Measurements from ENCODE around the gene RABGAP1.
A peak's percentile ranks its signal among the peaks of the same experiment; 100 is the strongest.
"Not testable (repeated sequence)": the region's sequence is repeated elsewhere in the genome, so short reads cannot be mapped to it uniquely, and the experiment has no call there.

Gene RABGAP1

GRCh38 chr9:122940749-122941581, at the start of gene RABGAP1:
Gene RABGAP1, plus strand, starts transcription at chr9:122941020. Its CDS starts 16,040 bp downstream, at chr9:122957060.
- H3K27me3 ChIP-seq (ENCODE audit: insufficient read depth, low read depth, severe bottlenecking) = no peaks in the 10 kb centered on the region
- peaks cover 26% of the 10 kb centered on the region for H3K36me3 ChIP-seq
- DNase-seq = peak; percentile 100
- H3K4me3 ChIP-seq (ENCODE audit: low read depth, low read length) = peak within 1 kb of the TSS; percentile 90
- H3K27ac ChIP-seq = peak within 1 kb of the TSS; percentile 92
- H3K9me3 ChIP-seq (ENCODE audit: severe bottlenecking) = no peaks in the 10 kb centered on the region
- TF ChIP-seq CTCF (IDR thresholded peaks at IDR 0.05; ENCODE audit: low read depth, low read length) = no peak

- no peak for DNase-seq
- Histone ChIP-seq H3K4me3 (ENCODE audit: low read depth, low read length) (no peak overlapping the region), H3K9me3 (ENCODE audit: severe bottlenecking) (no peaks in the 10 kb centered on the region), H3K27ac (no peak overlapping the region), H3K36me3 (peaks cover 43% of the 10 kb centered on the region), H3K27me3 (ENCODE audit: insufficient read depth, low read depth, severe bottlenecking) (no peaks in the 10 kb centered on the region)
- no peak for TF ChIP-seq CTCF (IDR thresholded peaks at IDR 0.05; ENCODE audit: low read depth, low read length)
Measured at GRCh38 chr9:122897969-122898368, 42.9 kb upstream of the RABGAP1 start.

GRCh38 chr9:122900791-122901190, 40.0 kb upstream of the RABGAP1 start:
- Histone ChIP-seq H3K9me3 (ENCODE audit: severe bottlenecking) (no peaks in the 10 kb centered on the region), H3K36me3 (peaks cover 20% of the 10 kb centered on the region), H3K4me3 (ENCODE audit: low read depth, low read length) (no peak overlapping the region), H3K27ac (no peak overlapping the region), H3K27me3 (ENCODE audit: insufficient read depth, low read depth, severe bottlenecking) (no peaks in the 10 kb centered on the region)
- no peak for TF ChIP-seq CTCF (IDR thresholded peaks at IDR 0.05; ENCODE audit: low read depth, low read length)
- DNase-seq = no peak

- peak overlapping the region; percentile 93 for H3K27ac ChIP-seq
- DNase-seq = peak; percentile 59
- no peaks in the 10 kb centered on the region for H3K27me3 ChIP-seq (ENCODE audit: insufficient read depth, low read depth, severe bottlenecking)
- H3K36me3 ChIP-seq = peaks cover 9% of the 10 kb centered on the region
- peak overlapping the region; percentile 96 for H3K4me3 ChIP-seq (ENCODE audit: low read depth, low read length)
- TF ChIP-seq CTCF (IDR thresholded peaks at IDR 0.05; ENCODE audit: low read depth, low read length) = no peak
- no peaks in the 10 kb centered on the region for H3K9me3 ChIP-seq (ENCODE audit: severe bottlenecking)
Measured at GRCh38 chr9:122904466-122904822, 36.4 kb upstream of the RABGAP1 start.

GRCh38 chr9:122904823-122905710, 35.8 kb upstream of the RABGAP1 start, which contains the start of gene RC3H2:
Gene RC3H2, minus strand, starts transcription at chr9:122905359. Its CDS starts 7,850 bp downstream, at chr9:122897509.
- Histone ChIP-seq H3K27ac (peak within 1 kb of the TSS; percentile 93), H3K4me3 (ENCODE audit: low read depth, low read length) (peak within 1 kb of the TSS; percentile 96), H3K27me3 (ENCODE audit: insufficient read depth, low read depth, severe bottlenecking) (no peaks in the 10 kb centered on the region), H3K9me3 (ENCODE audit: severe bottlenecking) (no peaks in the 10 kb centered on the region), H3K36me3 (peaks cover 15% of the 10 kb centered on the region)
- peak; percentile 100 for DNase-seq
- no peak for TF ChIP-seq CTCF (IDR thresholded peaks at IDR 0.05; ENCODE audit: low read depth, low read length)

- H3K27ac ChIP-seq, DNase-seq: not testable (repeated sequence)
Measured at GRCh38 chr9:122906122-122906521, 34.7 kb upstream of the RABGAP1 start.

More at GRCh38 chr9:122906122-122906521, 34.7 kb upstream of the RABGAP1 start:
- not testable (repeated sequence) for H3K4me3 ChIP-seq (ENCODE audit: low read depth, low read length); H3K27me3 ChIP-seq (ENCODE audit: insufficient read depth, low read depth, severe bottlenecking); H3K9me3 ChIP-seq (ENCODE audit: severe bottlenecking)
- H3K36me3 ChIP-seq = peaks cover 26% of the 10 kb centered on the region

All from WERI-Rb-1 (cell line).